ENCODE measurements around the gene BLOC1S1. TPM values are rescaled to one million over a fixed set of nuclear protein-coding genes. Genes with fewer than 3 reads are reported as not detected.

BLOC1S1 gene
- total and polyA plus RNA-seq, 8 donors = 69.4 to 123 (median 77.1) TPM

DNA sequence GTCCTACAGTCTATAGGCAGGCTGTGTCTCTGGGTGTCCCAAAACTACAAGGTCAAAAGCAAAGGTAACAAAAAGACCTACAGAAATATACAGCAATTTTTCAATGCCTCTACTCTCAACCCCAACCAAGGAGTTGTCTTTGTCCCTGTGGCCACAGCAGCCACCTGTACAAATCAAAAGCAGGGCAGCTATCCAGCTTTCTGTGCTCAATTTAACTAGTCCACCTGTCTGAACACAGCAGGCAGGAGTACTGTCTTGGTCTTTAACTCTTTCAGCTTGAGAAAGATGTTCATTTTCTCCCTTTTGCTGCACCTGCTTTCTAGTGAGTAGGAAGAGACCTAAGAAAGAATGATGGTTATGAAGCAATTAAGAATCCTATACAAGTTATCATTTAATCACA, 46.8 kb downstream of the BLOC1S1 start:
- Histone ChIP-seq H3K36me3 (peaks cover 0 to 83% of the 10 kb centered on the region in 2 donors), H3K9me3 (no peaks in the 10 kb centered on the region), H3K27ac (no peak overlapping the region), H3K4me1 (no peaks in the 10 kb centered on the region), H3K27me3 (no peaks in the 10 kb centered on the region), H3K4me3 (no peak overlapping the region)
- ATAC-seq (no peak), DNase-seq (no peak)
- intact Hi-C loops (cut with DNase I) = no loop called here
- TF ChIP-seq, protein P1, sequence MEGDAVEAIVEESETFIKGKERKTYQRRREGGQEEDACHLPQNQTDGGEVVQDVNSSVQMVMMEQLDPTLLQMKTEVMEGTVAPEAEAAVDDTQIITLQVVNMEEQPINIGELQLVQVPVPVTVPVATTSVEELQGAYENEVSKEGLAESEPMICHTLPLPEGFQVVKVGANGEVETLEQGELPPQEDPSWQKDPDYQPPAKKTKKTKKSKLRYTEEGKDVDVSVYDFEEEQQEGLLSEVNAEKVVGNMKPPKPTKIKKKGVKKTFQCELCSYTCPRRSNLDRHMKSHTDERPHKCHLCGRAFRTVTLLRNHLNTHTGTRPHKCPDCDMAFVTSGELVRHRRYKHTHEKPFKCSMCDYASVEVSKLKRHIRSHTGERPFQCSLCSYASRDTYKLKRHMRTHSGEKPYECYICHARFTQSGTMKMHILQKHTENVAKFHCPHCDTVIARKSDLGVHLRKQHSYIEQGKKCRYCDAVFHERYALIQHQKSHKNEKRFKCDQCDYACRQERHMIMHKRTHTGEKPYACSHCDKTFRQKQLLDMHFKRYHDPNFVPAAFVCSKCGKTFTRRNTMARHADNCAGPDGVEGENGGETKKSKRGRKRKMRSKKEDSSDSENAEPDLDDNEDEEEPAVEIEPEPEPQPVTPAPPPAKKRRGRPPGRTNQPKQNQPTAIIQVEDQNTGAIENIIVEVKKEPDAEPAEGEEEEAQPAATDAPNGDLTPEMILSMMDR (IDR thresholded peaks at IDR 0.05) = no peak

DNA sequence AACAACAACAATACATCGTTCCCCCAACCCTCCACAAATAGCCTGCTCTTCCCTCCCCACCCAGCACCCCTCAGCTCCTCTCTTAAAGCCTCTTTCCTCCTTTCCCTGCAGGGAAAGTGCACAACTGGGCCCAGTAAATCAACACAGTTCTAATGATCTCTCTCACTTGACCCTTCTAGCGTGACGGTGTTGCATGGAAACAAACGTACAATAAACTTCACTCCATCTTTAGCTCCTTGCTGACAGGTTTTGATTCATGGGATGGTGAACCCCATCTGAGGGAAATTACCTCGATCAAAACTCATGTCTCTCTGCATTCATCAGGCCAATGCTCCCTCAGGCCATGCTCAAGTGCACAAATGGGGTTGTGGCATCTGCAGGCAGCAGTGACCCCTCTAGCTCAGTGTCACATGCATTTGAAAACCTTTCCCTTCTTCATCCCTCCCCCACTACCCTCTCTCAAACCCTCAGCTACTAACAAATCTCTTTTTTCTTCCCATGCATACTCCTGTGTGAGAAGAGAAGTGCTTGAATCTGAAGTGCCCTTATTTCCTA, 50.0 kb downstream of the BLOC1S1 start:
- Histone ChIP-seq H3K9me3 (no peaks in the 10 kb centered on the region), H3K36me3 (peaks cover 0 to 72% of the 10 kb centered on the region in 2 donors), H3K4me1 (no peaks in the 10 kb centered on the region), H3K27ac (no peak overlapping the region), H3K27me3 (no peaks in the 10 kb centered on the region), H3K4me3 (no peak overlapping the region)
- TF ChIP-seq, protein P1 (IDR thresholded peaks at IDR 0.05) = no peak
- intact Hi-C loops (cut with DNase I) = no loop called here
- ATAC-seq = no peak
- no peak for DNase-seq

DNA sequence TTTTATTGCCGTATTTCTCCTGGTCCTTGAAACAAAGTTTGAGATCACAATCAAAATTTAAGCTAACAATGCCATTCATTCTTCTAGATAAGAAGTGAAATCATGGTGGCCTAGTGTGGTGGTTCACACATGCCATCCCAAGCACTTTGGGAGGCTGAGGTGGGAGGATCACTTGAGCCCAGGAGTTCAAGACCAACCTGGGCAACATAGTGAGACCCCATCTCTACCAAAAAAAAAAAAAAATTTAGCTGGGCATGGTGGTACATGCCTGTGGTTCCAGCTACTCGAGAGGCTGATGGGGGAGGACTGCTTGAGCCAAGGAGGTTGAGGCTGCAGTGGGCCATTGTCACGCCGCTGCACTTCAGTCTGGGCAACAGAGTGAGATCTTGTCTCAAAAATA, 51.3 kb downstream of the BLOC1S1 start:
- intact Hi-C loops (cut with DNase I) = no loop called here
- Histone ChIP-seq H3K4me3 (no peak overlapping the region), H3K27me3 (no peaks in the 10 kb centered on the region), H3K4me1 (no peaks in the 10 kb centered on the region), H3K27ac (no peak overlapping the region), H3K9me3 (no peaks in the 10 kb centered on the region), H3K36me3 (peaks cover 0 to 72% of the 10 kb centered on the region in 2 donors)
- DNase-seq (no peak), ATAC-seq (no peak)
- TF ChIP-seq, protein P1 (IDR thresholded peaks at IDR 0.05) = no peak

Other genes with a start within 250 kb of the BLOC1S1 start
- gene OR6C70, start 245.9 kb upstream of the BLOC1S1 start, total RNA-seq = not detected
- not detected for gene OR6C70, start 245.9 kb upstream of the BLOC1S1 start, polyA plus RNA-seq (ENCODE audit: insufficient read length in 6 of 6)
- gene OR6C68, start 223.7 kb upstream of the BLOC1S1 start, total RNA-seq = not detected
- gene OR6C68, start 223.7 kb upstream of the BLOC1S1 start, polyA plus RNA-seq (ENCODE audit: insufficient read length in 6 of 6) = not detected
- not detected for gene OR6C4, start 166.4 kb upstream of the BLOC1S1 start, total RNA-seq
- gene OR6C4, start 166.4 kb upstream of the BLOC1S1 start, polyA plus RNA-seq (ENCODE audit: insufficient read length in 6 of 6) = under 1 TPM in 1 of 6 donors, not detected in 5; 0.04 TPM
- not detected for gene OR2AP1, start 143.6 kb upstream of the BLOC1S1 start, total RNA-seq
- gene OR2AP1, start 143.6 kb upstream of the BLOC1S1 start, polyA plus RNA-seq (ENCODE audit: insufficient read length in 6 of 6) = not detected
- gene OR10P1, start 79.2 kb upstream of the BLOC1S1 start, total RNA-seq = not detected
- gene OR10P1, start 79.2 kb upstream of the BLOC1S1 start, polyA plus RNA-seq (ENCODE audit: insufficient read length in 6 of 6) = not detected
- gene ITGA7, start 8.1 kb upstream of the BLOC1S1 start, total RNA-seq = 10 to 100 TPM; 22.4 to 62.4 TPM
- gene ITGA7, start 8.1 kb upstream of the BLOC1S1 start, polyA plus RNA-seq (ENCODE audit: insufficient read length in 6 of 6) = 10 to 100 TPM; 10.3 to 31.5 (median 18.0) TPM
- gene RDH5, start 4.3 kb downstream of the BLOC1S1 start, total RNA-seq = 1 to 10 TPM; 4.3 to 5.8 TPM
- 10 to 100 TPM in 4 of 6 donors, 1 to 10 TPM in 2; 9.1 to 11.6 (median 10.9) TPM for gene RDH5, start 4.3 kb downstream of the BLOC1S1 start, polyA plus RNA-seq (ENCODE audit: insufficient read length in 6 of 6)
- 1,000 to 10,000 TPM; 1,639 to 1,766 TPM for gene CD63, start 13.0 kb downstream of the BLOC1S1 start, total RNA-seq
- 100 to 1,000 TPM; 585 to 710 (median 652) TPM for gene CD63, start 13.0 kb downstream of the BLOC1S1 start, polyA plus RNA-seq (ENCODE audit: insufficient read length in 6 of 6)
- 10 to 100 TPM in 1 of 2 donors, 1 to 10 TPM in 1; 7.6 to 10.0 TPM for gene GDF11, start 27.1 kb downstream of the BLOC1S1 start, total RNA-seq
- gene GDF11, start 27.1 kb downstream of the BLOC1S1 start, polyA plus RNA-seq (ENCODE audit: insufficient read length in 6 of 6) = 10 to 100 TPM; 14.2 to 20.2 (median 17.0) TPM
- gene SARNP, start 101.7 kb downstream of the BLOC1S1 start, total RNA-seq = 10 to 100 TPM; 49.4 to 50.0 TPM
- gene SARNP, start 101.7 kb downstream of the BLOC1S1 start, polyA plus RNA-seq (ENCODE audit: insufficient read length in 6 of 6) = 100 to 1,000 TPM in 4 of 6 donors, 10 to 100 TPM in 2; 93.6 to 128 (median 110) TPM
- 10 to 100 TPM; 65.6 to 80.8 TPM for gene ORMDL2, start 102.0 kb downstream of the BLOC1S1 start, total RNA-seq
- 10 to 100 TPM; 21.1 to 28.0 (median 23.1) TPM for gene ORMDL2, start 102.0 kb downstream of the BLOC1S1 start, polyA plus RNA-seq (ENCODE audit: insufficient read length in 6 of 6)
- gene DNAJC14, start 113.5 kb downstream of the BLOC1S1 start, total RNA-seq = 10 to 100 TPM; 31.5 to 33.3 TPM
- 10 to 100 TPM; 30.0 to 40.0 (median 34.3) TPM for gene DNAJC14, start 113.5 kb downstream of the BLOC1S1 start, polyA plus RNA-seq (ENCODE audit: insufficient read length in 6 of 6)
- 10 to 100 TPM; 49.3 to 78.4 TPM for gene MMP19, start 126.9 kb downstream of the BLOC1S1 start, total RNA-seq
- gene MMP19, start 126.9 kb downstream of the BLOC1S1 start, polyA plus RNA-seq (ENCODE audit: insufficient read length in 6 of 6) = 10 to 100 TPM in 5 of 6 donors, 1 to 10 TPM in 1; 9.9 to 13.0 (median 11.8) TPM
- gene PYM1, start 211.8 kb downstream of the BLOC1S1 start, total RNA-seq = 10 to 100 TPM; 27.3 to 31.0 TPM
- 10 to 100 TPM; 31.1 to 36.4 (median 34.1) TPM for gene PYM1, start 211.8 kb downstream of the BLOC1S1 start, polyA plus RNA-seq (ENCODE audit: insufficient read length in 6 of 6)
- gene DGKA, start 215.1 kb downstream of the BLOC1S1 start, total RNA-seq = 10 to 100 TPM; 30.6 to 36.7 TPM
- 10 to 100 TPM; 34.6 to 47.6 (median 39.1) TPM for gene DGKA, start 215.1 kb downstream of the BLOC1S1 start, polyA plus RNA-seq (ENCODE audit: insufficient read length in 6 of 6)
- gene PMEL, start 250.0 kb downstream of the BLOC1S1 start, total RNA-seq = 1 to 10 TPM in 1 of 2 donors, under 1 TPM in 1; 0.99 to 1.8 TPM
- 1 to 10 TPM; 2.2 to 3.8 (median 2.7) TPM for gene PMEL, start 250.0 kb downstream of the BLOC1S1 start, polyA plus RNA-seq (ENCODE audit: insufficient read length in 6 of 6)